ENCODE measurements around the gene WDR5.

DNA sequence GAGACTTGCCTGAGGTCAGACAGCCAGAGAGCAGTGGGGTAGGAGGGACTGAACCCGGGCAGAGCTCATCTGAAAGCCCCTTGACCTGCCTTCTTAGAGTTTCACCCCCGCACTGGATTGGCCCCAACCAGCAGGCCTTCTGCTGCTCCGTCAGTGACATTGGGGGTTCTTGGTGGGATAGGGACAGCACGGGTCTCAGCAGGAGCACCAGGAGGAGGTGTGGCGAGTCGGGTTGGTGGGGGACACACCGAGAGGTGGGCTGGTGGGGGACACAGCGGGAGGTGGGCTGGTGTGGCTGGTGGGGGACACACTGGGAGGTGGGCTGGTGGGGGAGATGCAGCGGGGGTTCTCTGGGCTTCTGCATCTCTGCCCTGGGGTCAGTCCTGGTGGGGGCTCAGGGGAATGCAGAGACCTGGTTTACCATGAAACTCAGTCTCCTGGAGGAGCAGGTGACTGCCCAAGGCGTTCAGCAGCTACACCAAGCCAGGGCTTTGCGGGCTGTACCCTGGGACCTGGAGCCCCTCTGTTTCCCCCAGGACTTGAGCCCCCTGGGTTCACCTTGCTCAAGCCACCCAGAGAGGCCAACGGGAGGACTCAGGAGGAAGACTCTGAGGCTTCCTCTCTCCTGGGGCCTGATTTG is 56.5 kb downstream of the WDR5 start:
- TF ChIP-seq, protein P1, sequence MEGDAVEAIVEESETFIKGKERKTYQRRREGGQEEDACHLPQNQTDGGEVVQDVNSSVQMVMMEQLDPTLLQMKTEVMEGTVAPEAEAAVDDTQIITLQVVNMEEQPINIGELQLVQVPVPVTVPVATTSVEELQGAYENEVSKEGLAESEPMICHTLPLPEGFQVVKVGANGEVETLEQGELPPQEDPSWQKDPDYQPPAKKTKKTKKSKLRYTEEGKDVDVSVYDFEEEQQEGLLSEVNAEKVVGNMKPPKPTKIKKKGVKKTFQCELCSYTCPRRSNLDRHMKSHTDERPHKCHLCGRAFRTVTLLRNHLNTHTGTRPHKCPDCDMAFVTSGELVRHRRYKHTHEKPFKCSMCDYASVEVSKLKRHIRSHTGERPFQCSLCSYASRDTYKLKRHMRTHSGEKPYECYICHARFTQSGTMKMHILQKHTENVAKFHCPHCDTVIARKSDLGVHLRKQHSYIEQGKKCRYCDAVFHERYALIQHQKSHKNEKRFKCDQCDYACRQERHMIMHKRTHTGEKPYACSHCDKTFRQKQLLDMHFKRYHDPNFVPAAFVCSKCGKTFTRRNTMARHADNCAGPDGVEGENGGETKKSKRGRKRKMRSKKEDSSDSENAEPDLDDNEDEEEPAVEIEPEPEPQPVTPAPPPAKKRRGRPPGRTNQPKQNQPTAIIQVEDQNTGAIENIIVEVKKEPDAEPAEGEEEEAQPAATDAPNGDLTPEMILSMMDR (IDR thresholded peaks at IDR 0.05): no peak
- TF ChIP-seq CREB1 (CRISPR knock-in tag; IDR thresholded peaks at IDR 0.05): no peak
- TF ChIP-seq, protein P2, sequence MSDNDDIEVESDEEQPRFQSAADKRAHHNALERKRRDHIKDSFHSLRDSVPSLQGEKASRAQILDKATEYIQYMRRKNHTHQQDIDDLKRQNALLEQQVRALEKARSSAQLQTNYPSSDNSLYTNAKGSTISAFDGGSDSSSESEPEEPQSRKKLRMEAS (CRISPR knock-in tag; IDR thresholded peaks at IDR 0.05): no peak
- TF ChIP-seq, protein P3, sequence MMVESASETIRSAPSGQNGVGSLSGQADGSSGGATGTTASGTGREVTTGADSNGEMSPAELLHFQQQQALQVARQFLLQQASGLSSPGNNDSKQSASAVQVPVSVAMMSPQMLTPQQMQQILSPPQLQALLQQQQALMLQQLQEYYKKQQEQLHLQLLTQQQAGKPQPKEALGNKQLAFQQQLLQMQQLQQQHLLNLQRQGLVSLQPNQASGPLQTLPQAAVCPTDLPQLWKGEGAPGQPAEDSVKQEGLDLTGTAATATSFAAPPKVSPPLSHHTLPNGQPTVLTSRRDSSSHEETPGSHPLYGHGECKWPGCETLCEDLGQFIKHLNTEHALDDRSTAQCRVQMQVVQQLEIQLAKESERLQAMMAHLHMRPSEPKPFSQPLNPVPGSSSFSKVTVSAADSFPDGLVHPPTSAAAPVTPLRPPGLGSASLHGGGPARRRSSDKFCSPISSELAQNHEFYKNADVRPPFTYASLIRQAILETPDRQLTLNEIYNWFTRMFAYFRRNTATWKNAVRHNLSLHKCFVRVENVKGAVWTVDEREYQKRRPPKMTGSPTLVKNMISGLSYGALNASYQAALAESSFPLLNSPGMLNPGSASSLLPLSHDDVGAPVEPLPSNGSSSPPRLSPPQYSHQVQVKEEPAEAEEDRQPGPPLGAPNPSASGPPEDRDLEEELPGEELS (CRISPR knock-in tag; IDR thresholded peaks at IDR 0.05): no peak
